NT2/D1 (cell line): ENCODE data around the gene PRKN.
"Not testable (repeated sequence)": the region's sequence is repeated elsewhere in the genome, so short reads cannot be mapped to it uniquely, and the experiment has no call there.

Source experiments
- SUZ12 ChIP-seq: IDR thresholded peaks from 2 replicates; pipeline ENCODE4 v1.6.1; 2011; ENCODE audit not compliant: insufficient read length, insufficient read depth; ENCODE audit errors: extremely low read depth
- YY1 ChIP-seq: IDR thresholded peaks from 2 replicates; pipeline ENCODE4 v1.6.1; 2011; ENCODE audit not compliant: insufficient read length, insufficient read depth
- ZNF274 ChIP-seq: IDR thresholded peaks from 2 replicates; pipeline ENCODE4 v1.6.1; 2011; ENCODE audit warnings: mild to moderate bottlenecking, low read depth, low read length

DNA sequence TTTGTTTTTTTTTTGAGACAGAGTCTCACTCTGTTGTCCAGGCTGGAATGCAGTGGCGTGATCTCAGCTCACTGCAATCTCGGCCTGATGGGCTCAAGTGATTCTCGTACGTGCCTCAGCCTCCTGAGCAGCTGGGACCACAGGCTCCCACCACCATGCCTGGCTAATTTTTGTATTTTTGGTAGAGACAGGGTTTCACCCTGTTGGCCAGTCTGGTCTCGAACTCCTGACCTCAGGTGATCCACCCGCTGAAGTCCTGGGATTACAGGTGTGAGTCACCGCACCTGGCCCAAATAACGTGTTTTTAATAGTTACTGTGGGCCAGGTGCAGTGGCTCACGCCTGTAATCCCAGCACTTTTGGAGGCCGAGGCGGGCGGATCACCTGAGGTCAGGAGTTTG is 876.1 kb downstream of the PRKN start:
- TF ChIP-seq YY1, ZNF274, SUZ12: not testable (repeated sequence)
